Measurements from ENCODE around the gene TMPRSS11E. TPM values are rescaled to one million over a fixed set of nuclear protein-coding genes. Genes with fewer than 3 reads are reported as not detected.
"Not testable (repeated sequence)": the region's sequence is repeated elsewhere in the genome, so short reads cannot be mapped to it uniquely, and the experiment has no call there.

TMPRSS11E gene
- not detected in 2 replicates for total RNA-seq (2014; rRNA removed; shearing (Covaris generic))
- polyA plus RNA-seq (2014; cell fraction: nucleus; rRNA removed) = not detected in 2 replicates

- no peak for DNase-seq (ENCODE audit: extremely low read depth, low read depth)
Observed at GRCh38 chr4:68447201-68447600, at the start of gene TMPRSS11E. TSS of gene TMPRSS11E (plus strand) at chr4:68447463. CDS start at chr4:68447513, 50 bp downstream.

GRCh38 chr4:68399306-68399705 lies 48.0 kb upstream of the TMPRSS11E start:
- DNase-seq (ENCODE audit: extremely low read depth, low read depth) = no peak

- DNase-seq (ENCODE audit: extremely low read depth, low read depth) = no peak
Observed at GRCh38 chr4:68401231-68401630, 46.0 kb upstream of the TMPRSS11E start.

GRCh38 chr4:68404153-68404552 lies 43.1 kb upstream of the TMPRSS11E start:
- no peak for DNase-seq (ENCODE audit: extremely low read depth, low read depth)

- DNase-seq (ENCODE audit: extremely low read depth, low read depth) = not testable (repeated sequence)
Observed at GRCh38 chr4:68405718-68406478, 41.4 kb upstream of the TMPRSS11E start.

GRCh38 chr4:68406479-68406859 lies 40.8 kb upstream of the TMPRSS11E start:
- no peak for DNase-seq (ENCODE audit: extremely low read depth, low read depth)

- not testable (repeated sequence) for DNase-seq (ENCODE audit: extremely low read depth, low read depth)
Observed at GRCh38 chr4:68407015-68407867, 40.0 kb upstream of the TMPRSS11E start.

GRCh38 chr4:68407868-68408190 lies 39.4 kb upstream of the TMPRSS11E start:
- no peak for DNase-seq (ENCODE audit: extremely low read depth, low read depth)

- no peak for DNase-seq (ENCODE audit: extremely low read depth, low read depth)
Observed at GRCh38 chr4:68410149-68410548, 37.1 kb upstream of the TMPRSS11E start.

- DNase-seq (ENCODE audit: extremely low read depth, low read depth) = no peak
Observed at GRCh38 chr4:68410643-68411042, 36.6 kb upstream of the TMPRSS11E start.

- DNase-seq (ENCODE audit: extremely low read depth, low read depth) = not testable (repeated sequence)
Observed at GRCh38 chr4:68412031-68412430, 35.2 kb upstream of the TMPRSS11E start.

- DNase-seq (ENCODE audit: extremely low read depth, low read depth) = no peak
Observed at GRCh38 chr4:68416591-68416990, 30.7 kb upstream of the TMPRSS11E start.

- no peak for DNase-seq (ENCODE audit: extremely low read depth, low read depth)
Observed at GRCh38 chr4:68426516-68426915, 20.7 kb upstream of the TMPRSS11E start.

GRCh38 chr4:68430337-68430736 lies 16.9 kb upstream of the TMPRSS11E start:
- no peak for DNase-seq (ENCODE audit: extremely low read depth, low read depth)

- no peak for DNase-seq (ENCODE audit: extremely low read depth, low read depth)
Observed at GRCh38 chr4:68432320-68432719, 14.9 kb upstream of the TMPRSS11E start.

GRCh38 chr4:68433582-68433981 lies 13.7 kb upstream of the TMPRSS11E start:
- DNase-seq (ENCODE audit: extremely low read depth, low read depth) = no peak

- DNase-seq (ENCODE audit: extremely low read depth, low read depth) = no peak
Observed at GRCh38 chr4:68434277-68434676, 13.0 kb upstream of the TMPRSS11E start.

- DNase-seq (ENCODE audit: extremely low read depth, low read depth) = no peak
Observed at GRCh38 chr4:68434836-68435235, 12.4 kb upstream of the TMPRSS11E start.

GRCh38 chr4:68445111-68445510 lies 2.2 kb upstream of the TMPRSS11E start:
- DNase-seq (ENCODE audit: extremely low read depth, low read depth) = no peak

GRCh38 chr4:68451246-68452211 lies 4.3 kb downstream of the TMPRSS11E start:
- DNase-seq (ENCODE audit: extremely low read depth, low read depth) = no peak

GRCh38 chr4:68460085-68460484 lies 12.8 kb downstream of the TMPRSS11E start:
- no peak for DNase-seq (ENCODE audit: extremely low read depth, low read depth)
